Glutamatergic neuron (in vitro differentiated cells): ENCODE results near the gene FHIT. TPM values are rescaled to one million over a fixed set of nuclear protein-coding genes. Genes with fewer than 3 reads are reported as not detected.

ENCODE experiments used
- DNase-seq: peaks from one replicate; pipeline ENCODE4 v3.0.0; 2022
- H3K27ac Mint-ChIP-seq: one replicate; pipeline ENCODE4 v1.8.0; 2020; ENCODE audit warnings: mild to moderate bottlenecking, mixed read lengths, inconsistent platforms; ENCODE audit not compliant: unreplicated experiment
- H3K27me3 Mint-ChIP-seq: one replicate; pipeline ENCODE4 v1.8.0; 2020; ENCODE audit warnings: mild to moderate bottlenecking, moderate library complexity, mixed read lengths, inconsistent platforms; ENCODE audit not compliant: unreplicated experiment
- H3K36me3 Mint-ChIP-seq: one replicate; pipeline ENCODE4 v1.8.0; 2020; ENCODE audit warnings: mild to moderate bottlenecking, mixed read lengths, inconsistent platforms; ENCODE audit not compliant: unreplicated experiment
- H3K4me1 Mint-ChIP-seq: one replicate; pipeline ENCODE4 v1.8.0; 2020; ENCODE audit warnings: mild to moderate bottlenecking, low read depth, mixed read lengths, inconsistent platforms; ENCODE audit not compliant: unreplicated experiment
- H3K4me3 Mint-ChIP-seq: one replicate; pipeline ENCODE4 v1.8.0; 2020; ENCODE audit warnings: mild to moderate bottlenecking, mixed read lengths, inconsistent platforms; ENCODE audit not compliant: unreplicated experiment
- H3K9me3 Mint-ChIP-seq: one replicate; pipeline ENCODE4 v1.8.0; 2020; ENCODE audit warnings: mild to moderate bottlenecking, moderate library complexity, mixed read lengths, inconsistent platforms; ENCODE audit not compliant: unreplicated experiment
- total RNA-seq: library from RNA; stranded (reverse); fragmentation: NEBNext Ultra II Directional; extraction: Animal tissue kit (Norgen Biotek cat#: 25700); gene quantifications from one replicate; pipeline ENCODE4 v1.2.1, GENCODE V29; 2021; ENCODE audit not compliant: unreplicated experiment
- TF ChIP-seq, protein P1 (sequence below): fragments of 200-600 bp; sonication (generic); IDR thresholded peaks from one replicate; pipeline ENCODE4 v1.5.0; 2021; ENCODE audit not compliant: partially characterized antibody, unreplicated experiment

FHIT gene
- total RNA-seq, 1 donor from 2014 or later: 15.2 TPM

GRCh38 chr3:59968513-59969045, 1282.7 kb downstream of the FHIT start:
- Mint-ChIP-seq H3K27me3 (no peaks in the 10 kb centered on the region), H3K9me3 (peaks cover 7% of the 10 kb centered on the region), H3K27ac (peak overlapping the region; percentile 86), H3K36me3 (peaks cover 10% of the 10 kb centered on the region), H3K4me1 (peaks cover 36% of the 10 kb centered on the region), H3K4me3 (no peak overlapping the region)
- TF ChIP-seq, protein P1, sequence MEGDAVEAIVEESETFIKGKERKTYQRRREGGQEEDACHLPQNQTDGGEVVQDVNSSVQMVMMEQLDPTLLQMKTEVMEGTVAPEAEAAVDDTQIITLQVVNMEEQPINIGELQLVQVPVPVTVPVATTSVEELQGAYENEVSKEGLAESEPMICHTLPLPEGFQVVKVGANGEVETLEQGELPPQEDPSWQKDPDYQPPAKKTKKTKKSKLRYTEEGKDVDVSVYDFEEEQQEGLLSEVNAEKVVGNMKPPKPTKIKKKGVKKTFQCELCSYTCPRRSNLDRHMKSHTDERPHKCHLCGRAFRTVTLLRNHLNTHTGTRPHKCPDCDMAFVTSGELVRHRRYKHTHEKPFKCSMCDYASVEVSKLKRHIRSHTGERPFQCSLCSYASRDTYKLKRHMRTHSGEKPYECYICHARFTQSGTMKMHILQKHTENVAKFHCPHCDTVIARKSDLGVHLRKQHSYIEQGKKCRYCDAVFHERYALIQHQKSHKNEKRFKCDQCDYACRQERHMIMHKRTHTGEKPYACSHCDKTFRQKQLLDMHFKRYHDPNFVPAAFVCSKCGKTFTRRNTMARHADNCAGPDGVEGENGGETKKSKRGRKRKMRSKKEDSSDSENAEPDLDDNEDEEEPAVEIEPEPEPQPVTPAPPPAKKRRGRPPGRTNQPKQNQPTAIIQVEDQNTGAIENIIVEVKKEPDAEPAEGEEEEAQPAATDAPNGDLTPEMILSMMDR: peak; percentile 46
- DNase-seq: no peak

GRCh38 chr3:59963676-59964075, 1287.6 kb downstream of the FHIT start:
- no peaks in the 10 kb centered on the region for H3K27me3 Mint-ChIP-seq
- no peak for DNase-seq
- no peak overlapping the region for H3K4me3 Mint-ChIP-seq
- H3K36me3 Mint-ChIP-seq: peaks cover 17% of the 10 kb centered on the region
- TF ChIP-seq, protein P1: no peak
- peaks cover 9% of the 10 kb centered on the region for H3K4me1 Mint-ChIP-seq
- no peak overlapping the region for H3K27ac Mint-ChIP-seq
- no peaks in the 10 kb centered on the region for H3K9me3 Mint-ChIP-seq

- TF ChIP-seq, protein P1: no peak
- Mint-ChIP-seq H3K27me3 (peaks cover 2% of the 10 kb centered on the region), H3K27ac (no peak overlapping the region), H3K36me3 (peaks cover 21% of the 10 kb centered on the region), H3K4me3 (no peak overlapping the region), H3K9me3 (no peaks in the 10 kb centered on the region), H3K4me1 (no peaks in the 10 kb centered on the region)
- no peak for DNase-seq
These were observed 1294.1 kb downstream of the FHIT start for GRCh38 chr3:59957150-59957549.

- H3K4me1 Mint-ChIP-seq: no peaks in the 10 kb centered on the region
- TF ChIP-seq, protein P1: no peak
- peaks cover 1% of the 10 kb centered on the region for H3K9me3 Mint-ChIP-seq
- peaks cover 8% of the 10 kb centered on the region for H3K36me3 Mint-ChIP-seq
- peaks cover 2% of the 10 kb centered on the region for H3K27me3 Mint-ChIP-seq
- DNase-seq: no peak
- H3K27ac Mint-ChIP-seq: no peak overlapping the region
- no peak overlapping the region for H3K4me3 Mint-ChIP-seq
These were observed 1298.1 kb downstream of the FHIT start for GRCh38 chr3:59953104-59953503.

- DNase-seq: no peak
- Mint-ChIP-seq H3K27me3 (peaks cover 2% of the 10 kb centered on the region), H3K36me3 (peaks cover 4% of the 10 kb centered on the region), H3K4me1 (no peaks in the 10 kb centered on the region), H3K27ac (no peak overlapping the region), H3K4me3 (no peak overlapping the region), H3K9me3 (peaks cover 1% of the 10 kb centered on the region)
- TF ChIP-seq, protein P1: no peak
These were observed 1301.9 kb downstream of the FHIT start for GRCh38 chr3:59949311-59949710.
